SK-N-DZ (cell line): Measurements from ENCODE around the gene DNAJB4.
A peak's percentile ranks its signal among the peaks of the same experiment; 100 is the strongest.

Source experiments
- DNase-seq: peaks from one replicate; pipeline ENCODE4 v3.0.0-alpha.2; 2015; ENCODE audit warnings: low spot score

The DNAJB4 gene

DNA sequence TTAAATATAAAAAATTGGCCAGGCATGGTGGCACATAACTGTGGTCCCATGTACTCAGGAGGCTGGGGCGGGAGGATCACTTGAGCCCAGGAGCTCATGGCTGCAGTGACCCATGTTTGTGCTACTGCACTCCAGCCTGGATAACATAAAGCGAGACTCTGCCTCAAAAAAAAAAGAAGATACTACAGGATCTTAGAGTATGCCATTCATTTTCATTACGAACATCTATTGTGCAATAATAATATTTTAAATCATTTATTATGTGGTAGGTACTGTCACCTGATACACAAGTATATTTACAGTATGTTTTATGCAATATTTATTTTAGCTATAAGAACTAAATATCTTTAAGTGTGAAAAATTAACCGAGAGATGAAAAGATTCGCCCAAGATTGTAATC, 31.7 kb downstream of the DNAJB4 start:
- DNase-seq: no peak

DNA sequence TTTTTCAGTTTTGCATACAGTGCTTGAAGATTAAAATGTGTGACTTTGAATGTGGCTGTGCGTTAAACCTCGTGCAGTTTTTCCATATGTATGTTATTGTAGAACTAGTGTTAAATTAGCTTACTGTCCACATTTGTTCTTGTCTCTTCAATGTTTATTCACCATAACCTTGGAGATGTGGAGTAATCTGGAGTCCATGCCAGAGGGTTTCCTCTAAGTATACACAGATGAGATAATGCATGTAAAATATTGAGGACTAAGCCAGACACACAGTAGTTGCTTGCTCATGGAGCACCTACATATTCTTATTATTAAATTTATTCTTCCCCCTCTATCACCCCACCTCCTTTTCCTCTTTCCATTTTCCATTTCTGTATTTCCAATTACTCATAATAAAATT, 33.3 kb downstream of the DNAJB4 start:
- no peak for DNase-seq

- DNase-seq: no peak
Observed at GRCh38 chr1:78038491-78038939, 33.8 kb downstream of the DNAJB4 start.

DNA sequence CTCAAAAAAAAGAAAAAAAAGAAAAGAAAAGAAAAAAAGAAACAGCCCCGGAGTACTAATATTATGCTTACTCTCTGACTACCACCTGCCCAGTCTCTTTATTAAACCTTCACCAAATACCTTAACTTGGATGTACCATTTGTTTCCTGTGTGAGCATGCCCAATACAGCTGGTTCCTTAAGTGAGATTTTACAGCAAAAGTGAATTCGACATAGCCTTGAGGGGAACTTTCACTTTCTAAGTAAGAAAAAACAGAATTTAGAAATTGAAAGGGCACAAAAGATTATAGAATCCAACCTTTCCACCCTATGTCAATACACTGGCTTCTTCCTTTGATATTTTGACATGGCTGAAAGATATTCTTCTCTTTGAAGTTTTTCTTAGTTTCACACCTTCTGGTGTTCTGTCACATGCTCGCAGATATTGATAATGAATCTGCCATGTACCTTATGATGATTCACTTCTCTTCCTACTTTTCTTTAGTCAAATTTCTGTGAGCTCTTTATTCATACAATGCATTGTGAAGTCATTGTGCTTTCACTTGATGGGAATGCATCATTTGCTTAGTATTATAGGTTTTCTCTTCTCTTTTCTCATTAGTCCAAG, 35.8 kb downstream of the DNAJB4 start:
- no peak for DNase-seq

DNA sequence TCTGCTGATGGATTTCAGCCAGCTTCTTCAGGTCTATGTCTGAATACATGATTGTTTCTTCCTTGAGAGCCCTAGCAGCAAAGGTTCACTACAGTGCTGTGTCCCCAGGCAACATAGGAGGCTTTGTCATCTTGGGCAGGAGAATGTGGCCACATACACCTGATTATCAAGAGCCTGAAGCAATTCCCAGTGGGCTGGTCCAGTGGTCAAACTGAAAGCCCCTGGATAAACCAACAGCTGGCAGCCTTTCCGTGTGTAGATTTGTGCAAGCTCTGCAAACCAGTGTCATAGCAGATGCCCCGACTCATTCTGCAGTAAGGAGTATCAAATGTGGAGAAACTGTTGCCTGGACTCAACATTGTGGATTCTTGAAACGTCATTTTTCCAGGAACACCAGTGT, 38.7 kb downstream of the DNAJB4 start:
- no peak for DNase-seq

GRCh38 chr1:78044796-78045562, 40.2 kb downstream of the DNAJB4 start:
- DNase-seq: no peak

GRCh38 chr1:78045563-78045925, 40.8 kb downstream of the DNAJB4 start:
- no peak for DNase-seq

- peak; percentile 21 for DNase-seq
Observed at GRCh38 chr1:78045926-78046778, 41.4 kb downstream of the DNAJB4 start, which contains the start of gene GIPC2. Gene GIPC2 (plus strand): TSS chr1:78045966. CDS start chr1:78046095, 129 bp downstream.

DNA sequence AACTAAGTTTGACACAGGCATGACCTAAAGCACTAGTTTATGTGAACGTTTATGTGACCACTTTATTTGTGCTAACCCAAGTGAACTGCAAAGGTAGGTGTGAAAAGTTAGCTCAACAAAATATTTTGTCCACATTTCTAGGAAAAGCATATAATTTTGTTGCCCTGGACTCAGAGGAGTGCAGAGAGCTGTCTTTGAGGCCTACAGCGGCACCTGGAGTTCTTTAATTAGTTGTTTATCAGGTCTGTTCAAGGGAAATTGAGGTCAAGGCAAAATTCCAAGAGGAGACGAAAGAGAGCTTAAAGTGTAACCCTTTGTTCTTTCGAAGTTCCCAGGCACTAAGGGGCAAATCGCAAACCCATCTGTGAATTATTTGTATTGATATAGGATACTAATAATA, 42.4 kb downstream of the DNAJB4 start:
- DNase-seq: no peak

DNA sequence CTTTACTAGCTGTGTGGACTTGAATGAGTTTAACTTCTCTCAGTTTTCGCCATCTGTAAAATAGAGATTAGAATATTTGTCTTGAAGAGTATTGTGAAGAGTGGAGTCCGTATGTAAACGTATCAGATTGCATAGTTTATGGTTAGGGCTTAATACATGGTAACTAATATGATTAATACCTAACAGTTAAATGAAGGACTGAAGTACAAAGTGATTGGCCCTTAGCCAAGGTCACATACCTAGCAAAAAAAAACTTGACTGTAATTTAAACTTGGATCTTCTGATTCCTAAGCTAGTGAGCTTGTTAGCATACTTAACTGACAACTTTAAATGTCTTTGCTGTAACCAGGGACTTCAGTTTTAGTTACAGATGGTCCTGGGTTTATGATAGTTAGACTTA, 42.9 kb downstream of the DNAJB4 start:
- DNase-seq: no peak

- DNase-seq: no peak
Observed at GRCh38 chr1:78048446-78048845, 43.7 kb downstream of the DNAJB4 start.

- DNase-seq: no peak
Observed at GRCh38 chr1:78049396-78049795, 44.7 kb downstream of the DNAJB4 start.

DNA sequence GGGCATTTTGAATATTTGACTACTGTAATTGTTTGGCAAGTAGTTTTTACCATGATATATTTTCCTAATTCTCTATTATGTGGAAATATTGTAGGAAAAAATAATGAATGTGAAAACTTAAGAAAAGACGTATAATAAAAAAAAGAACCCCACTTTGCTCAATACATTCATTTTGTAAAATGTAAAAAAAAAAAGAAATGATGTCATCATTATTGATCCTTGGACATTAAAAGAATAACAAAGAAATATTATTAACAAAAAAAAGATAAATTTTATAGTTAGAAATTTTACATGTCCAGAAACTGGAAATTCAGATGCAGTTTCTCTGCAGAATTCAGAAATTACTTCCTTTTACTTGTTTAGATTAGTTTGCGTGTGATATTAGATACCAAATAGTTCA, 46.3 kb downstream of the DNAJB4 start:
- DNase-seq: no peak

- DNase-seq: no peak
Observed at GRCh38 chr1:78052685-78053405, 48.1 kb downstream of the DNAJB4 start.

GRCh38 chr1:78053498-78053897, 48.8 kb downstream of the DNAJB4 start:
- no peak for DNase-seq

DNA sequence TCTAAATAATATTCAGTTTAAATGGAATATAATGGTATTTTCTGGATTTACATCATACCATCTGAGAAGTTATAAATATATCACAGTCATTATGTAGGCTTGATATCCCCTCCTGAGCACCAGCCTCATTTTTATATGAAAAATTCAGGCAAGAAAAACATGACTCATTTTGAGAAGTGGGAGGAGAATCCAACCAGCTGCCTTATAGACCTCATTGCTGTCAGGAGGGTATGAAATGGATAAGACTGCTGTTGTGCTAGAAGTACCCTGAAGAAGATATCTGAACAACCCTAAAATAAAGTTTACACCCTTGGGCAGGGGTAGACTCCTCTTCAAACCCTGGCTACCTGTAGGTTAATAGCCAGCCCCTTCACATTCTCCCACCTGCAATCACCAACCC, 49.8 kb downstream of the DNAJB4 start:
- no peak for DNase-seq

DNA sequence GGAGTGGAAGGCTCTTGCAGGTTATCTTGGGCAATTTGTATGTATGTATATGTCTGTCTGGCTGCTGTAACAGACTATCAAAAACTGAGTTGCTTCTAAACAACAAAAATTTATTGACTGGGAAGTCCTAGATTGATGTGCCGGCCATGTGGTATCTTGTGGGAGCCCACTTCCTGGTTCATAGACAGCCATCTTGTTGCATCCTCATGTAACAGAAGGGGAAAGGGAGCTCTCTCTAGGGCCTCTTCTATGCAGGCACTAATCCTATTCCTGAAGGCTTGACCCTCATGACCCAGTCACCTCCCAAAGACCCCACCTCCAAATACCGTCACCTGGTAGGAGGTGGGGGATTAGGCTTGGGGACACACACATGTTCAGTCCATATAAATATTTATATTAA, 50.2 kb downstream of the DNAJB4 start:
- no peak for DNase-seq

DNA sequence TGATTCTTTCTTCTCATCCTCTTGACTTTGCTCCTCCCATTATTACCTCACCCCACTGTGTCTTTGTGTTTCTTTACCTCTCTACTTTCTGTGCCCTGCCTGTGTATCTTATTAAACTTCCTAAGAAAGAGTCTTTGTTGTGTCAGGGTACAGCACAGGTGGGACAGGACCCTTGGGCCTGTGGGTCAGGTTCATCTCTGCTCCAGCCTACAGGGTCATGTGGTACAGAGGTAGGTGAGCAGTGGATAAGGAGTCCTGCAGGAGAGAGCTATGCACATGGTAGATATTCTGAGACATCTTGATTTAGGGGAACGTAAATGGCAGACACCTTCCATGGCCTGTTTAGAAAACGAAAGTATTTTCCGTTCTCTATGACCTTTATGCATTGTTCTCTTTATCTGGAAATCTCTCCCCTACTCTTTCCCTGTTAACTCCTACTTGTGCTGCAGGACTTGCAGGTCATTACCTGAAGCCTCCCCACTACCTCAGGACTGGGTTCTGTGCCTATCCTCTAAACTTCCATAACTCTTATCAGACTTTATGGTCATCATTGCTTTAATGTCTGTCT, 50.9 kb downstream of the DNAJB4 start:
- no peak for DNase-seq

DNA sequence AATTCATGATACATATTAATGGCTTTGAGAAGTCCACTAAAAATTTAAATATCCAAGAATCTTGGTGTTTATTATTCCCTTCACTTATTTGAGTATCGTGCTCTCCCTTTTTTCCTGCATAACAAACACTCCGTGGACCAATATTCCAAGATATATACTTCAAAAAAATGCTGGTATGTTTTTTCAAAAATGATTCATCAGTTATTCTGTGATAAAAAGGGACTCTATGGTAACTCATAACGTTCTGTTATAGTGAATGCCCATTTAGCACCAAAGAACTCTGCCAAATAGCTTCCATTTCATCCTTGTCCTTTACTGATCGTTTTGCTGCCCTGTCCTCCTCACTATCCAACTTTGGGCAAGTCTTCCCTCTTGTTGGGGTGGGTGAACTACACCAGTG, 53.9 kb downstream of the DNAJB4 start:
- DNase-seq: no peak

- no peak for DNase-seq
Observed at GRCh38 chr1:78060857-78061563, 56.3 kb downstream of the DNAJB4 start.
